HepG2 (cell line): ENCODE data around the gene ZFP3.

Source experiments
- IRF1 ChIP-seq: sonication (generic); formaldehyde crosslinking; IDR thresholded peaks from 2 replicates; pipeline ENCODE4 v1.4.0; 2020; ENCODE audit warnings: low read depth, mild to moderate bottlenecking, missing genetic modification reagents
- ZNF138 ChIP-seq: sonication (generic); formaldehyde crosslinking; IDR thresholded peaks from 2 replicates; pipeline ENCODE4 v1.5.0; 2020; ENCODE audit warnings: mild to moderate bottlenecking, low read depth, missing genetic modification reagents
- ZNF253 ChIP-seq: sonication (generic); formaldehyde crosslinking; IDR thresholded peaks from 2 replicates; pipeline ENCODE4 v1.8.0; 2022; ENCODE audit warnings: mild to moderate bottlenecking, missing genetic modification reagents, borderline replicate concordance
- ZNF674 ChIP-seq: sonication (generic); formaldehyde crosslinking; IDR thresholded peaks from 2 replicates; pipeline ENCODE4 v1.5.0; 2020; ENCODE audit warnings: low read depth, mild to moderate bottlenecking, missing genetic modification reagents

DNA sequence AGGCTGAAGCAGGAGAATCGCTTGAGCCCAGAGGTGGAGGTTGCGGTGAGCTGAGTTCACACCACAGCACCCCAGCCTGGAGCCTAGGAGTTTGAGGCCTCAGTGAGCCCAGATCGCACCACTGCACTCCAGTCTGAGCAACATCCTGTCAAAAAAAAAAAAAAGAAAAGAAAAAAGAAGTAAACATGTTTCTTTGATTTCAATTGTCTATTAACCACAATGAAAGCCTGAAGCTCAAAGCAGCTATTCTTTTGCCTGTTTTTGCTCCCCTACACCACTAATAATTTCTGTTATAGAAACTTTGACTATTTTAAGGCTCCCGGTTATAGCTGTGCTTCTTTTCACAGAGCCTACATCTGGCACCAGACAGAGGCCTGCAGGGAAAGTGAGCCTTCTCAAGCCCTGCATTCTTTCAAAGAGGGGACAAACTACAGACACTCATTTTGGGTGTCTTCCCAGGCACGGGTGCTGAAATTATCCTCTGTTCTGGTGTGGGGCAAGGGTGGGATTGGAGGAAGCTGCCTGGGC, 28.9 kb upstream of the ZFP3 start:
- TF ChIP-seq IRF1 (CRISPR knock-in tag) (no peak), ZNF674 (no peak), ZNF253 (CRISPR knock-in tag) (no peak), ZNF138 (CRISPR knock-in tag) (no peak)
